OCI-LY7 (cell line): ENCODE data around the gene CAVIN1.

Experiments used
- CTCF ChIP-seq: fragments of 200-600 bp; sonication (generic); conservative IDR thresholded peaks from 2 replicates; pipeline ENCODE4 v1.5.1; 2014; ENCODE audit warnings: mild to moderate bottlenecking, antibody characterized with exemption, low read length, moderate library complexity, mixed read lengths
- EZH2phosphoT487 ChIP-seq: fragments of 200-600 bp; sonication (generic); IDR thresholded peaks from 2 replicates; pipeline ENCODE4 v1.6.1; 2018; ENCODE audit warnings: low read depth, borderline replicate concordance, mild to moderate bottlenecking, mixed run types, antibody characterized with exemption, low read length, moderate library complexity, mixed read lengths

- no peak for TF ChIP-seq CTCF
- no peak for TF ChIP-seq EZH2phosphoT487
Measured at GRCh38 chr17:42458497-42459255, 35.6 kb upstream of the CAVIN1 start, which contains the start of gene ATP6V0A1.
